ENCODE measurements around the gene IMMP2L.

GRCh38 chr7:111229181-111229740 lies 333.0 kb downstream of the IMMP2L start:
- TF ChIP-seq CTCF (optimal IDR thresholded peaks at IDR 0.05 in 1 of 3, IDR thresholded peaks at IDR 0.05 in 1 of 3, conservative IDR thresholded peaks at IDR 0.05 in 1 of 3; ENCODE audit: extremely low read depth in 1 of 3, insufficient read depth in 2 of 3, low read length in 3 of 3), result no peak
- TF ChIP-seq EZH2 (IDR thresholded peaks at IDR 0.05; ENCODE audit: low read length), result no peak

Measured in keratinocyte (primary cell).